HG03045 (cell line): ENCODE results near the gene SLC35F4.
"Not testable (repeated sequence)": the region's sequence is repeated elsewhere in the genome, so short reads cannot be mapped to it uniquely, and the experiment has no call there.

ENCODE experiments used
- ATAC-seq: cut with Tn5 transposase; IDR thresholded peaks from one replicate; pipeline ENCODE4 v1.9.1; 2021; ENCODE audit warnings: mild to moderate bottlenecking, moderate library complexity; ENCODE audit not compliant: unreplicated experiment

Gene SLC35F4

DNA sequence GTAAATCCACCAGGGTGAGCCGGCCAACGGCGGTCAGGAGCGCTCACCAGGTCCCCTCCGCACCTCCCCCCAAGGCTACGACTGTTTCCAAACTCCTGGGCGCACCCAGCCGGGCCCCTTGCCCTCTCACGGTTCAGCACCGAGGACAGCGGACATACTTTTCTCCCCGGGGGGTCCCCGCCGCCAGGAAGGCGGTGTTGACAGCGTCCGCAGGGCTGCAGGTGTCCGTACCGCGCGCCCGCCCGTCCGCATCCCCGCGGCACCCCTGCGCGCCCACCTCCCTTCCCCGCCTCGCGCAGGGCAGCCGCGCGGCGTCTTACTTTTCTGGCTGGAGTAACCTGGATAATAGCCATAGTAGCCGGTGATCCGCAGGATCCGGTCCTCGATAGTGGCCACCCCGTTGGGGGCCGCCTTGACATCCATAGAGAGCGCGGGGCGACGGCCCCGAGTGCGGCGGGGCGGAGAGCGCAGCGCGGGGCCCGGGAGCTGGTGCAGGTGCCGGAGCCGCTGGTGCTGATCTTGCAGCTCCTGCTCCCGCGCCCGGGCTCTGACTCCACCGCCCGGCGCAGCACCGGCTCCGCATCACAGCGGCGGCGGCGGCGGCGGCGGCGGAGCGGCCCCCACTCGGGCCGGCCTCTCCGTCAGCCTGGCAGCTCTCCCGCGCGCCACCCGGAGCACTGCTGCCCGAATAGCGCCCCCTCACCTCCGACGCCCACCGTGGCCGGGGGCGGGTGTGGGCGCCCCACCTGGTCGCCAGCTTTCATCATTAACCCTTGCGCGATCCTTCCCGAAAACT lies at the start of gene SLC35F4:
Gene SLC35F4 (minus strand): TSS at position 690 of the 796 bp plus-strand sequence.
- no peak for ATAC-seq

DNA sequence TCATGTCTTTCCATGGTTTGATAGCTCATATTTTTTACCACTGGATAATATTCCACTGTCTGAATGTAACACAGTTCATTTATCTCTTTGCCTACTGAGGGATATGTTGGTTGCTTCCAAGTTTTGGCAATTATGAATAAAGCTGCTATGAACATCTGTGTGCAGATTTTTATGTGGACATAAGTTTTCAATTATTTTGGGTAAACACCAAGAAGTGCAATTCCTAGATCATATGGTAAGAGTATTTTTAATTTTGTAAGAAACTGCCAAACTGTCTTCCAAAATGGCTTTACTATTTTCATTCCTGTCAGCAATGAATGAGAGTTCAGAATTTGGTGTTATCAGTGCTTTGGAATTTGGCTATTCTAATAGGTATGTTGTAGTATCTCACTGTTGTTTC lies 43.7 kb upstream of the SLC35F4 start:
- ATAC-seq = no peak

DNA sequence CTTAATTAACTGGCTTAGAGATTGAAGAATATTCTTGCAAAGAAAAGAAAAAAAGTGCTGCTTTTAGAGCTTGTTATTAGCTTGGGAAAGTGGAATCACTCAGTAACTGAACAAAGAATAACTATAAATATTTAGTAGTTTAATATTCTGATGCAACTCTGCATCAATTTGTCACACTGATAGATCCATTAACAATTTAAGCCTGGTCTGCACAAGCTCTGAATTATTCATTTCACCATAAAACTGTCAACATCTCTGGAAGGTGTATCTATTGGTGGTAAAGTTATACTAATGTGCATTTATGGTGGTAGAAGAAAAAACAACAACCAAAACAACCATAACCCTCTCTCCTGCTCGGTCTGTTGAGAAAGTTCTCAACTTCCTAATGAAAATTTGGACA lies 38.1 kb upstream of the SLC35F4 start:
- no peak for ATAC-seq

DNA sequence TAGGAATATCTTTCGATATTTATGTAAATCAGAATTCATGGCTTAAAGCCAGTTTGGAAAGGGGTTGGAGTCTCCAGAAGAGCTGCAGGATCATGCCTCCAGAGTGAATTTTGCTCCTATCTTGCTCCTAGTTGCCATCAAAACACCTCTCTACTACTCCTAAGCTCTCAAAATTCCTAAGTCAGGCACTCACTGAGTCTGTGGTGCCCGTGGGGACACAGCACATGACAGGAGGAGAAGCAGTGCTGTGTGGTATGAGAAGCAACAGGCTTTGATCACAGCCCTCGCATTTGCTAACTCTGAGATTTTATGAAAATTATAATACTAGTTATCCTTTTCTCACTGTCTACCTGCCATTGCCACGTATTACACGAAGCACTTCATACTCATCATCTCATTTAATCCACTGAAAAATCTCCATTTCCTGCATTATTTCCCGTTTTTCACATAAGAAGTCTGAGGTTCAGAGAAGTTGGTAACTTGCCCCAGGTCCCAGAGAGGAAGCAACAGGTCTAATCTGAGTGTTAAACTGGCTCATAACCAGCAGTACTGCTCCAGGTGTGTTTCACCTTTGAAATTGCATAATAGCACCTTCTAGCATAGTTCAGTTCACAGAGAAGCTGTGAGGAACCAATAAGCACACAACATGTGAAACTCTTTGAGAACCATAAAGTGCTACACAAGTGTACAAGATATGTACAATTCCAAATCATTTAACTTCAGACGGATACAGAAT lies 33.1 kb upstream of the SLC35F4 start:
- no peak for ATAC-seq

DNA sequence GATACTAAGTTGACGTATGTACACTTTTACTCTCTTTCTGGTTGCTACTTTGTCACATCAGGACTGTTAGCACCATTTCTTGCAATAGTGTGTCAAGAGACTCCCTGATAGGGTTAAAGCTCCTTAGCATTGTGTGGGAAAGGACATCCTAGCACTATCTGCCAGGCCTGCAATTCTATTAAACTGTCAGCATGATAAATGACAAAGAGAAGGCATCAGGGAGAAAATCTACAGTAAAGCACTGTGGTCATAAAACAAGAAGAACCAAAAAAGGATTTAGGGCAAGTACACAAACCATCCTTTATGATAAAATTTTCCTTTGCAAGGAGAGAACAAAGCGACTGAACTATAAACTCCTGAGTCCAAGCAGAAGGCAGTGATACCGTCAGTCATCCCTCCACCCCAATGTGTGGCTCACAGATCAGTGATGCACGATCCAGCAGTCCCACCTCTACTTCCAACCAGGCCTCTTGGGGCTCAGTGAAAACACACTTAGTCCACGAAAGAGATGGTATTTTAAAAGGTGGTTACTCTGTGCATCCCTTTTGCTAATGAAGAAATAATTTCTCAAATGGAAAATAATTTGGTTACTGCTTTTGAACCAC lies 31.4 kb upstream of the SLC35F4 start:
- ATAC-seq = no peak

DNA sequence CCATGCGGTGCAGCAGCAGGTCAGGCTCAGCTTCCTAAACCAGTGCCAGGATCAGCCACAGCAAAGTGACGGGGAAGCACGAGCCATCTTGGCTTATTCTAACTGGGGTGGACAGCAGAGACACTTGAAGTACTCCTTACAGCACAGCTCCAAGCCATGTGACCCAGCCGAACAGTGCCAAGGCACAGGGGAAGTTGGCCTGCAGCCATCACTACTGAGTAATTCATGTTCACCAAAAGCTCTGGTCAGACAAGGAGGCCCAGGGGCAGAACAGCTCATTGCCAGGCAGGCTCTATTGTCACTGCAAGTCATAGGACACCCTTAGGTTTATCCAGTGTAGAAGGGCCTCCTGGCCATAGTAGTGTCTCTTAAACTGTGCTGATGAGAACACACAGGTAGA lies 23.4 kb upstream of the SLC35F4 start:
- ATAC-seq = no peak

DNA sequence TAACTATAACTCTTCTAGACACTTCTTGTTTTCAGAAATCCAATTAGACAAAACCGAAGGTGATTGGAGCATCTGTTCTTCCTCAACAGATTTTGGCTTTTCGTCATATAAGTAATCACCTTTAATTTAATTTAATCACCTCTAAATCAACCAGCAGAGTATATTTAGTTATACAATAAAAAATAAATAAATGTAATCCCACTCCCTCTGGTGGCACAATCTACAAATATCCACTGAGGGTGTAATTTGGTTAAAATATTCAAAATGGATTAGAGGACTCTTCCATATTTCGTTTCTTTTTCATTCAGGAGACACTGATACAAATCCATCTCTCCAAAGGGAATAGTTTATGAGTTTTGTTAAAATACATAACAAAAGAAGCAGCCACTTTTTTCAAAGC lies 18.3 kb upstream of the SLC35F4 start:
- no peak for ATAC-seq

DNA sequence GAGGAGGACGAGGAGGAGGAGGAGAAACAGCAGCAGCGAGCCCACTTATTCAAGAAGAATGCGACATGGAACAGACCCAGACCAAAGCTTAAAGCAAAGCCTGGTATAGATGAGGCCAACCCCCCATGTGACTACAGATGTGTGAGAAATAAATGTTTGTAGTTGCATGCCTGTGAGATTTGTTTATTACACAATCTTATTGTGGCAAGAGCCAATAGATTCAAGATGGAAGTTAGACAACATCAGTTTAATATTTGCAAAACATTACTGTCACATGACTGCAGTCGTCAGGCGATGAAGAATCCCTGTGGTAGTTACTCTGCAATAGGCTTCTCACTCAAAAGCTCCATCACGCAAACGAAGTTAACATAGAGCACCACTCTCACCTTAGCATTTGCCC lies 17.2 kb upstream of the SLC35F4 start:
- ATAC-seq = no peak

DNA sequence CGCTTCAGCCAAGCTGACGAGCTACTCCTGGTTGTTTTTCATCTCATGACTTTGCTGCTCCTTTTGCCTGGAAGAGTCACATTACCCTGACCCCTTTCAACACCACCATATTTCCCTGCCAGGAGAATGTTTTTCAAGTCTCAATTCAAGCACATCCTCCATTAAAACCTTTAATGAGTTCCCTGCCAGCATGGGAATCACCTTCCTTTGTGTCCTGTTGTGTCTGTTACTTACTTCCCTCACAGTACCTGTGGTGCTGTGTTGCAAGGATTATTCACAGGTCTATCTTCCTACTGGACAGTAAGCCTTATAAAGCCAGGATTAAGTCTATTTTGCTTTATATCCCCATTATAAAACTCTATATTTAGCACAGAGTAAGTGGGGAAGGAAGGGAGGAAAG lies 13.6 kb upstream of the SLC35F4 start:
- no peak for ATAC-seq

DNA sequence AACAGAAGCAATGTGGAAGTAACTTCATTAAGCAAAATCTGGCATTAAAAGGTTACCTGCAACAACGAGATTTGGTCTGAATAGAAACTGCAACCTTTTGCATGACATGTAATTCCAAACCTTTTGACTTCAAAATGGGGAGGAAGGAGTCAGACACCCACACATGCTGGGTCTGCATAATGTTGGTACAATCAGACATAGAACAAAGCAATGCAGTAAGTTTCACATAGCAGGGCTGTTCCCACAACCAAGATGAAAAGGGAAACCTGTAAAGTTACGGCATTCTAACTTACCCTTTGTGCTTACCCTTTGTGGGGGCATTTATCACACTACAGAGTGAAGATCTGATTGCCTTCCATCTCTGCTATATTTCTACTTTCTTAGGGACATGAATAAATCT lies 10.1 kb upstream of the SLC35F4 start:
- ATAC-seq = no peak

DNA sequence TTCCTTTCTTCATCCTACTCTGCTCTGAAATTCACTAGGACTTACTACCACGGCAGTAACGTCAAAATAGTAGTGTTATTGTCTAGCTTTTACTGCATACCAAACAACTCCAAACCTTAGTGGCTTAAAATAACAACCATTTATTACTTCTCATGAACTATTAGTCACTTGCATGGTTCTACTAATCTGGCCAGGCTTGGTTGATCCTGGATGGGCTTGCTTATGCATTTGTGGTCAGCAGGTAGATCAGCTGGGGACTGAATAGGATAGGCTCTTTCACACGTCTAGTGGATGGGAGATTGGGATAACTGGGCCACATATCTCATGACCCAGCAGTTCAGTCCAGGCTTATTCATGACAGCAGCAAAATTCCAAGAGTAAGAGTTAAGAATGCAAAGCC lies 9.4 kb upstream of the SLC35F4 start:
- no peak for ATAC-seq

DNA sequence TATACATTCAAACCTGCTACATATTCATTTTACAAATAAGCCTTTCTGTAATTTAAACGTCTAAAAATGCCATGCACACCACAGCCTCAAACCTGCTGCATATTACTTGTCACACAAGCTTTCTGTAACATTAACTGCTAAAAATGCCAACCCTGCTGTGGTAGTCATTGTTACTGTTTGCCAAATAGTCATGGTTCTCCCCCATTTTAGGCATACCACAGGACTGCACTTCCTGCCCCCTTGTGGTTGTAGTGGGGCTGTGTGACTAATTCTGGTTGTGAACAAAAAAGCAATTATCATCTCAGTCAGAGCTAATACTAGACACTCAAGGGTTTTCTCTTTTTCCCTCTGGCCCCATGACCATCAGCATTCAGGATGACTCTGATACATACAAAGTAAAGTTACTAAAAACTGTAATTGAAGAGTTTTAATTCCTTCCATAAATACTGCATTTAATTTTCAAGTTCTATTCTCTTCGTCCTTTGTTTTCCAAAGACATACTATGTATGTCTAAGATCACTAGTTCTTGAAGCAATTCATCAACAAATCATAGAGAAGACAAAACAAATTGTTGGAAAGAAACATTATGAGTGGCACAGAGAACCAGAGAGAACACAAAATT lies 5.7 kb upstream of the SLC35F4 start:
- no peak for ATAC-seq

DNA sequence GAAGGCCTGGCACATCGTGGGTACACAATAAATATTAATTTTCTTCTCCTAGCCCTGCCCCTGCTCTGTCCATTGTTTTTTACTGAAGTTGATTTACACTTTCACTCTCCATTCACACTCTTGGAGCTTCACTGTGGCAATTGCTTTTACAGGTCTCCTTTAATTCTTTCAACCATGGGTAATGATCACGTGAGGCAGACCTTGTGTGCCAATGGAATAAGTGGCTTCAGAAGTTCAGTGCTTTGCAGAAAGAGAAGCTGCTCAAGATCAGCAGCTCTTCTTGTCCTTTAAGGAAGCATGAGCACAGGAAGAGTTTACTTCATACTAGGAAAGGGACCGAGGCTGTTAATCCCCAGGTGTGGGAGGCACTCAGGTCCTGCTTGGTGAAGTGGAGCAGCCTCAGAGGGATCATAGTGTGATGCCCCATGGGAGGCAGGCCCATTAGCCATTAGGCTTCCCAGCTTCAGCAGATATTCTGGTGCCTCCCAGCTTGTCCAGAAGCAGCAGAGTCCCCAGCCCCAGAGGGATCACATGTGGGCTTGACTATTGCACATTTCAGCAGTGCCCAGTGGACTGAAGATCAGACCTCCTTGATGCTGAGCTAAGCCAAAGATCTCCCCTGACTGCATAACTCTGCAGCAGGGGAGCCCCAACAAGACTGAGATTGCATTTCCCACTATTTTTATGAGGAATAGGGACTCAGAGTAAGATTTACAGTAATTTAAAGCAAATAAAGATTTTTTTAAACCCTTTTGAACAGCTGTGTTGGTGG lies 5.0 kb upstream of the SLC35F4 start:
- no peak for ATAC-seq

DNA sequence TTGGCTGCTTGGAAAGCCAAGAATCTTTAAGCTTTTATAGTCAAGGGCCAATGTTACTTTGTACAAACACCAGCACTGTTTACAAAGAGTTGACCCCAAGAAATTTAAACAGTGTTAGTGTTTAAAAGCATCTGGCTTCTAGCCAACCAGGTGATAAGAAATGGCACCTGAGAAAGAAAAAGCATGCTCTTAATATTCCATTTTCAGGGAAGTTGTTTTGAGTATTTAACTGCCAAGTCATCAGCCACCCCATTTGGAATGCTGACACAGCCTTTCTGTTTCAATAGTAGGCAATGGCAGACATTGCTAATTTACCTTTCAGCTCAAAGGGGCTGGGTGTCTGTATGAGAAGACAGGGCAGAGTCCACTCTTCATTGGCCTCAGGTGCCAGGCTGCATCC lies 3.7 kb upstream of the SLC35F4 start:
- ATAC-seq = no peak

DNA sequence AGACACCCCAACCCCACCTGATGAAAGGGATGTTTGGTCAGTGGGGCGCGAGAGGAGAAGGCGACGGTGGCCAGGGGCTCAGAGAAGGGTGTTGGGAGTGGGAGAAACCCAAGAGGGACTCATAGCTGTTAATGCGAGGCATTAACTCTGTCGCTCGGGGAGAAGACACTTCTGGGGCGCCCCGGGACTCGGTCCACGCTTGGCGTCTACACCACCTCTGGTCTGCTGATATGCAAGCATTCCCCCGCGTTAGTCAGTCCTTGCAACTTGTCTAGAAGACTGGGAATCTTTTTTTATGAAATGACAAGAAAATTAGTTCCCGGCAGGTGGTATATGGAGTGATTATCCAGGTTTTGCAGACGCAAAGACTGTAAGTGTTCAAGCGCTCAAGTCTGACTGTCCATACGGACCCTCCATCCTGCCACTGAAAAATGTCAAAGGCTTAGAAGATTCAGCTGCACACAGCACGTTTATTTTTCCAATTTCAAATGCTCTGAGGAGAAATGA lies 360 bp upstream of the SLC35F4 start:
- ATAC-seq = no peak

DNA sequence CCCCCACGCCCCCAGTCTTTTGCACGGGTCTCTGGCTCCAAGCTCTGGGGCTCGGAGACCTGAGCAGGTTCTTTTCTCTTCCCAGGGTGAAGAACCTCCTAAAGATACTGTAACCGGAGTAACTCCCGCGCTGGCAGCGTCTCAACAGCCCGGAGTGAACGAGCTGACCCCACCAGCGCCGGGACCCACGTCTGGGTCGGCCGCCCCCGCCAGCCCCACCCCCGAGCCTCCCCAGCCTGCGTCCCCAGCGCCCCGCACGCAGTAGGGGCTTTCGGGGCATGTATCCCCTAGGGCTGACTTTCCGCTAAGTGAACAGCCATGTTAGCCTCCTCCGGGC lies 858 bp downstream of the SLC35F4 start:
- ATAC-seq = no peak

DNA sequence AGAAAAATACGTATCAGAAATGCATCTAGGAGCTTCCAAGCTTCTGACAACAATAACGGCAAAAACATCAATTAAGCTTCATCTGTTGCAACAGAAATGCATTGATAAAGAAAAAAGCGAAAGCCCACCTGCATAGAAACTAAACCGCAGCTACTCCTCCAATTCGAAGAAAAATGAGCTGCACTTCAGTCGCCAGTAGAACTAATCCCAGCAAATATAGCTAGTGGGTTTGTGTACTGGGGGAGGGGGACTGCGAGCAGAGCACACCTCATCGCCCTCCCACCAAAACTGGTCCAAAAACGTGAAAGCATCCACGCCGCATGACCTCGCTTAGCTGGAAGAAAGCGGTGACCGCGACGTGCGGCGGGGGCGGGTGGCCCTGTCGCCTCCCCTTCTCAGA lies 1.2 kb downstream of the SLC35F4 start:
- ATAC-seq = no peak

DNA sequence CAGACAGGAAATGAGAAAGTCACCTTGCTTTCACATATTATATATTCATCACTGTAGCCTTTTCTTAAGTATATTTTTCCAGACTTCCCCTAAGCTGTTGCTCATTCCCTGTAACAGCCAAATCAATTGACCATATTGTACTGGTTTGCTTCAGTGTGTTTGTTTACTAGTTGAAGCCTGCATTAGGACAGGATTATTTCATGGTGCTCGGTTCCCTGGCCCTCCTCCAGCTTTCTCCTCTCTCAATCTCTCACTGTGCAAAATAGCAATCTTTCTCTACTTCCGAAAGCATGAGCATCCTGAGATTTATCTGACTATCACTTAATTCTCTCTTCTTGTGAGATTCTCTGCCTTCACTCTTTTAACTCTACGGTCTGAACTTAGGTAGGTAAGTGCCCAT lies 2.4 kb downstream of the SLC35F4 start:
- no peak for ATAC-seq

DNA sequence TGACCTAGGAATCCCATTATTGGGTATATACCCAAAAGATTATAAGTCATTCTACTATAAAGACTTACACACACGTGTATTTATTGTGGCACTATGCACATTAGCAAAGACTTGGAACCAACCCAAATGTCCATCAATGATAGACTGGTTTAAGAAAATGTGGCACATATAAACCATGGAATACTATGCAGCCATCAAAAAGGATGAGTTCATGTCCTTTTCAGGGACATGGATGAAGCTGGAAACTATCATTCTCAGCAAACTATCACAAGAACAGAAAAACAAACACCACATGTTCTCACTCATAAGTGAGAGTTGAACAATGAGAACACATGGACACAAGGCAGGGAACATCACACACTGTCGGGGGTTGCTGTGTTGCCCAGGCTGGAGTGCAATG lies 10.2 kb downstream of the SLC35F4 start:
- ATAC-seq = not testable (repeated sequence)

DNA sequence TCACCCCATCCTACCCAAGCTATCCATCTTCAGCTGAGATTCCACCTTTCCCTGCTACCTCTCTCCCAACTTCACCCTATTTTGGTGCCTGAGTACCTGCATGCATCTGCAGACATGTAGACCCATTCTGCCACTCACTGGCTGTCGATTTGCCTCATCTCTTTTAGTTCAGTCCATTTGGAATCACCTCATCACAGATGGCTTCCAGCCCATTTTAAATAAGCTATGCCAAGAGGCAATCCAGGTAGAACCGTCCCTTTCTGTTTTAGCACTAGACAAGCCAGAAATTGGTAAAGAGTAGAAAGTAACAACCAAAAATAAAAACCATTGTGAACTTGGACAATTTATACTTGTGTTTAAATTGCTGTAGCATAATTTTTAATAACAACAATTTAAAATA lies 11.3 kb downstream of the SLC35F4 start:
- ATAC-seq = no peak

DNA sequence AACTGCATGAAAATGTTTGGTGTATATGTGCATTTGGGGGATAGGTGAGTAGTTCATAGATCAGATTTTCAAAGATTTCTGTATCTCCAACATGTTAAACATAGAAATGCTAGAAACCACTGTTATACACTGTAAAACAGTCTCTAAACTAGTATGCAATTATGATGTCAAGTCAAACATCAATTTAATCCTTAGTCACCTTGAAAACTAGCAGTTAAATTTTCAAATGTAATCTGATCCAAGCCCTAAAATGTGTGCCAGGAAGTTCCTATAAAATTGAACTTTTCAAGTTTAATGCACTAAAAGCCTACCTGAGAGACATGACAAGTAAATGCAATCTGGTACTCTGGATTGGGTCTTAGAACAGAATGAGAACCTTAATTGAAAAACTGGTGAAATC lies 14.5 kb downstream of the SLC35F4 start:
- ATAC-seq = no peak
